GM12801 (cell line): ENCODE results near the gene MOV10L1.

ENCODE experiments used
- CTCF ChIP-seq: IDR thresholded peaks from one replicate; pipeline ENCODE4 v1.5.1; 2011; ENCODE audit warnings: control low read depth; ENCODE audit not compliant: insufficient read length; ENCODE audit errors: extremely low read depth

Gene MOV10L1

GRCh38 chr22:50076646-50077535 is 12.9 kb upstream of the MOV10L1 start:
- TF ChIP-seq CTCF = no peak

- TF ChIP-seq CTCF = no peak
Measured at GRCh38 chr22:50078246-50078645, 11.6 kb upstream of the MOV10L1 start.

- no peak for TF ChIP-seq CTCF
Measured at GRCh38 chr22:50078761-50079160, 11.0 kb upstream of the MOV10L1 start.

GRCh38 chr22:50080077-50080465 is 9.7 kb upstream of the MOV10L1 start:
- no peak for TF ChIP-seq CTCF

- TF ChIP-seq CTCF = no peak
Measured at GRCh38 chr22:50081426-50082196, 8.2 kb upstream of the MOV10L1 start.

GRCh38 chr22:50082197-50082715 is 7.5 kb upstream of the MOV10L1 start:
- TF ChIP-seq CTCF = no peak

- no peak for TF ChIP-seq CTCF
Measured at GRCh38 chr22:50082961-50083461, 6.8 kb upstream of the MOV10L1 start.
